A549 (cell line): ENCODE results near the gene ICE2.

Source experiments
- BHLHE40 ChIP-seq: IDR thresholded peaks from 2 replicates; pipeline ENCODE4 v1.6.1; 2012; ENCODE audit warnings: low read depth, low read length, inconsistent platforms
- CTCF ChIP-seq: fragments of >200 bp; sonication (Bioruptor Twin); formaldehyde crosslinking; IDR thresholded peaks from 3 replicates; pipeline ENCODE4 v1.5.1; 2016
- EHF ChIP-seq: fragments of 250-450 bp; sonication (Bioruptor Pico); IDR thresholded peaks from 2 replicates; pipeline ENCODE4 v1.5.0; 2020; ENCODE audit warnings: mild to moderate bottlenecking
- ESRRA ChIP-seq: fragments of 150-350 bp; IDR thresholded peaks from 2 replicates; pipeline ENCODE4 v1.6.1; 2014; ENCODE audit warnings: mild to moderate bottlenecking, low read length, borderline replicate concordance
- GATA3 ChIP-seq: IDR thresholded peaks from 2 replicates; pipeline ENCODE4 v1.6.1; 2012; ENCODE audit warnings: borderline replicate concordance
- JUNB ChIP-seq: fragments of >200 bp; sonication (Bioruptor Twin); formaldehyde crosslinking; IDR thresholded peaks from 2 replicates; pipeline ENCODE4 v1.6.1; 2016
- KDM1A ChIP-seq: fragments of 200-600 bp; sonication (generic); IDR thresholded peaks from 2 replicates; pipeline ENCODE4 v1.6.1; 2016; ENCODE audit warnings: low read depth, mild to moderate bottlenecking
- NFE2L2 ChIP-seq: fragments of 150-350 bp; conservative IDR thresholded peaks from 2 replicates; pipeline ENCODE4 v1.6.1; 2014; ENCODE audit warnings: low read length
- POLR2A ChIP-seq: IDR thresholded peaks from 2 replicates; pipeline ENCODE4 v1.6.1; 2012; ENCODE audit warnings: mild to moderate bottlenecking, low read length
- TF ChIP-seq, protein P1 (sequence below): fragments of >200 bp; sonication (Bioruptor Twin); formaldehyde crosslinking; IDR thresholded peaks from 3 replicates; pipeline ENCODE4 v1.6.1; 2016
- TF ChIP-seq, protein P2 (sequence below): IDR thresholded peaks from 2 replicates; pipeline ENCODE4 v1.6.1; 2012

DNA sequence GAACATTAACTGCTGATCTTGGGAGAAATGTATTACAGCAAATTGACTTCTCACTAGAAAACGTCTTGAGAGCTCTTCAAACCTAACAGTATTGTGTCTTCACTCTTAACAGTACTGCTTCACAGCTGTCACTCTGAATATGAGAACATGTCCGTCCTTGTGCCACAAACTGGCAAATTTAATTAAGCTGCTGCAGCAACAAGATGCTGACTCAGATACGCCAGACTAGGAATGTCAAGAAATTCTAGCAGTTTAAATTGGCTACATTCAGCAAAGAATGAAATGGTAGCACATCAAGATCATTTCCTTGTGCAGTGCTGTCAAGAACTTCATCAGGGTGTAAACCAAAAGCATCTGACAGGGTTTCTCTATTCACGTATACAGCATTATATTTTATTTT is 7.6 kb downstream of the ICE2 start:
- TF ChIP-seq CTCF: no peak
- no peak for TF ChIP-seq POLR2A
- TF ChIP-seq, protein P1, sequence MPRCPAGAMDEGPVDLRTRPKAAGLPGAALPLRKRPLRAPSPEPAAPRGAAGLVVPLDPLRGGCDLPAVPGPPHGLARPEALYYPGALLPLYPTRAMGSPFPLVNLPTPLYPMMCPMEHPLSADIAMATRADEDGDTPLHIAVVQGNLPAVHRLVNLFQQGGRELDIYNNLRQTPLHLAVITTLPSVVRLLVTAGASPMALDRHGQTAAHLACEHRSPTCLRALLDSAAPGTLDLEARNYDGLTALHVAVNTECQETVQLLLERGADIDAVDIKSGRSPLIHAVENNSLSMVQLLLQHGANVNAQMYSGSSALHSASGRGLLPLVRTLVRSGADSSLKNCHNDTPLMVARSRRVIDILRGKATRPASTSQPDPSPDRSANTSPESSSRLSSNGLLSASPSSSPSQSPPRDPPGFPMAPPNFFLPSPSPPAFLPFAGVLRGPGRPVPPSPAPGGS: no peak
- TF ChIP-seq KDM1A: no peak
- TF ChIP-seq, protein P2, sequence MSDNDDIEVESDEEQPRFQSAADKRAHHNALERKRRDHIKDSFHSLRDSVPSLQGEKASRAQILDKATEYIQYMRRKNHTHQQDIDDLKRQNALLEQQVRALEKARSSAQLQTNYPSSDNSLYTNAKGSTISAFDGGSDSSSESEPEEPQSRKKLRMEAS: 0 out of 2 replicates have a peak, but pooled peaks have one; percentile 12
- TF ChIP-seq GATA3: no peak
- no peak for TF ChIP-seq BHLHE40
- no peak for TF ChIP-seq JUNB
- no peak for TF ChIP-seq ESRRA
- no peak for TF ChIP-seq NFE2L2
- TF ChIP-seq EHF: no peak
